ENCODE data around the gene C15orf61.
A peak's percentile ranks its signal among the peaks of the same experiment; 100 is the strongest.

Gene C15orf61

DNA sequence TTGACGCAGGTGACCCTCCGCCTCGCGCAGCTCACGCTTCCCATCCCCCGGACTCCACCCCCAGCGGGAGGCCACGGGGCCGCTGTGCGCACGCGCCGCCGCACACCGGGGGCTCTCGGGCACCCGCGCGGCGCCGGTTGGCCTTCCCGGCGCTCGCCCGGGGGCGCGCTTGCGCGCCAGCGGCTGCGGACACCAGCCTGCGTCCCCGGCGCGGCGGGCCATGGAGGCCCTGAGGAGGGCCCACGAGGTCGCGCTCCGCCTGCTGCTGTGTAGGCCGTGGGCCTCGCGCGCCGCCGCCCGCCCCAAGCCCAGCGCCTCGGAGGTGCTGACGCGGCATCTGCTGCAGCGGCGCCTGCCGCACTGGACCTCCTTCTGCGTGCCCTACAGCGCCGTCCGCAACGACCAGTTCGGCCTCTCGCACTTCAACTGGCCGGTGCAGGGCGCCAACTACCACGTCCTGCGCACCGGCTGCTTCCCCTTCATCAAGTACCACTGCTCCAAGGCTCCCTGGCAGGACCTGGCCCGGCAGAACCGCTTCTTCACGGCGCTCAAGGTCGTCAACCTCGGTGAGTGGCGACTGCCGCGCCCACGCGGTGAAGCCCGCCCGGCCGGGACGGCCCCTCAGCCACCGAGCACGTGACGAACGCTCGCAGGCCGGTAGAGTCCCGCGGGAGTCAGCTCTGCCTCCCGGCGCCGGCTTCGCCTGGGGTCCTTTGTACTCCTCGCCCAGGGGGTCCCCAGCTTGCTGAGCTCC lies at the start of gene C15orf61:
Gene C15orf61, plus strand, starts transcription at position 103 of the 754 bp plus-strand sequence. Its CDS starts 118 bp downstream, at position 221.
- peak; percentile 82 to 93 (median 90) for DNase-seq

DNA sequence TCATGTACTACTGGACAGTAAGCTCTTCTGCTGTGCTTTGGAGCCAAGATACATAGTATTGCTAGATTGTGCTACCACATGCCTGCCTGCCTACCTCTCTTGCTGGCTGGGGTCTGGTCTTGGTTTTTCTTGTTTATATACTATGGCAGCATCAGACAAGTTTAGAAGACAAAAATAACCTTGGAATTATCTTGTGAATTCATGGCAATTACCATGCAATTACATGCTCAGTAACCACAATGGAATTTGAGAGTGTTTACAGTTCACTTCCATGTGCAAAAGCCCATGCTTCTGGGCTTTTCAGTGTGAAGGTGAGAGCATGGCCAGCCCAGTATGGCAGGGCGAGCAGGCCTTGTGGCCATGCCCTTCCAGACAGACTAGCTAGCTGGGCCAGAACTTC lies 48.0 kb upstream of the C15orf61 start:
- DNase-seq, result no peak

DNA sequence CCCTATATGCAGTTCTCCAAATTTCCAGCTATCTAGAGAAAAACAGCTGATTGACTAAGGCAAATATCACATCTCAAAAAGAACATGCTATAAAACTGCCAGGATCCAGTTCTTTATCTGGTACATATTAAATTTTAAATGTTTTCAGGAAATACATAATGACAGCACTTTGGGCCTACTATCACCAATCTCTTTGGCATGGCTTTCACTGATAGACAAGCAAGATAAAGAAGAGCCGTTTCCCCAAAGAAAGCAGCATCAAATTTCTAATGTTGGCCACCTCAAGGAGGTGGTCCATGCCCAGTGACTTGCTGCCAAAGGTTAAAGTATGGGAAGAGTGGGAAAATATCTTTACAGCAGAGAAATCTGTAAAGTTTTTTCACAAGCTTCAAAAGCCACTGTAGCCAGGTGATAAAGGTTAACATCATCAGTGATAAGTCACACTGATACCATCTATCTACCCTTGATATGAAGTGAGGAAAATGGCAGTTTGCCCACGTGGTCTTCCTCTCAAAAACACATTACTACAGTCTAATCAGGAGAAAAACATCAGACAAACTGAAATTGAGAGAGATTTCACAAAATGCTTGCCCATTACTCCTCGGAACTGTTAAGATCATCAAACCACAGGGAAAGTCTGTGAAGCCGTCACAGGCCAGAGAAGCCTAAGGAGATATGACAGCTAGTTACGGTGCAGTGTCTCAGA lies 46.4 kb upstream of the C15orf61 start:
- DNase-seq, result no peak

DNA sequence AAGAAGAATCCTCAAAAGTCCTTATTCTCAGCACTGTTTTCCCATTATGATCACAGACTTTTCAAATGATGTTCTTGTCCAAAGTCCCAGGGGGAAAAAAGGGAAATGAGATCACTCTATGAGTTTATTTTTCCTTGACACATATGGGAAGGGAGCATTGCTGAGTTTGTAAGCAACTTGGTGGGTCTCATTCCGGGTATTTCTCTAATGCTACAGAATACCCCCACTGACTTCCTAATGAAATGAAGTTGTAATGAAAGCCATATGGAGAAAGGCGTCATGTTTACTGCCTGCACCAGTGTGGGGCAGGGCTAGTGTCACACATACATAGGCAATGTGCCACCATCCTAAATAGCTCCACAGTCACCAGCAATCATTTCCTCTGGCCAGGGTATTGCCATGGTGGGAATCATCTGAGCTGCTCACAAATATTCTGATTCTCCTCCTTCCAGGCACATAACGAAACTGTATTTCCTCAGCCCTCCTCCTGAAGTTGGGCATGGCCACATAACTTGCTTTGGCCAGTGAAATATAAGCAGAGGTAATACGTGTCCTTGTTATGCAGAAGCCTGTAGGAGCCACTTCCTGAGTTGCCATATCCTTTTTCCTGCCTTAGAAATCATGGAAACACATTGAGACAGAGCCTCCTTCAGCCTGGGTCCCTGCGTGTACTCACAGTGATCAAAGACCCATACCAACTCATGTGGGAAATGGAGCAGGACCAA lies 41.0 kb upstream of the C15orf61 start:
- peak in 1 of 3 donors; percentile 3 for DNase-seq

DNA sequence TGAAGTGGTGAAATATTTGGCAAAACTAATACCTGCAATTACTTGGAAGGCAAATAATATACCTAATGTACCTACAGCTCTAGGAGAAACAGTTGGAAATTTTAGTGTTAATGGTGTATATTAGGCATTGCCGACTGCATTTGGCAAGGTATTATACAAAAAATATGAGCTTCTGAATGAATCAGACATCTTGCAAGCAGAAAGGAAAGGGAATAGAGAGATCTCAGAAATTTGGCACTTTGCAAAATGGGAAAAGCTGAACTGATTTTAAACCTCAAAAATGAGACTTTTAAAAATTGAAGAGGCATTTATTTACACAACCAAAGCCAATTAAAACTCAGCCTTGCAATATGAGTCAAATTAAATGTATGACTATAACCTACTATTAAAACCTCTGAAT lies 40.2 kb upstream of the C15orf61 start:
- no peak for DNase-seq

DNA sequence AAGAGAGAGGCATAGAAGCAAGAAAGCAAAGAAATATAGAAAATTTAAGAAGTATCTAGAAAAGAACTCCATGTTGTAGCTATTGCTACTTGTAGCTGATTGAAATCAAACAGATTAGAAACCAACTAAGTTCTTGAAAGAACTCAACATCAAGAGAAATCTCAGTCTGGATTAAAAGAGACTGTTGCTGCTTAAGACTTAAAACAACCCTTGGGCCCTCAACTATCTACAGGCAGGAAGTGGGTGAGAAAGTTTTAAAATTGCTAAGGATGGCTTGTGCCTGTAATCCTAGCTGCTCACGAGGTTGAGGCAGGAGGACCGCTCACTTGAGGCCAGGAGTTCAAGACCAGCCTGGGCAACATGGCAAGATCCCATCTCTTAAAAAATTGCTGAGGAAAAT lies 39.3 kb upstream of the C15orf61 start:
- DNase-seq, result no peak

DNA sequence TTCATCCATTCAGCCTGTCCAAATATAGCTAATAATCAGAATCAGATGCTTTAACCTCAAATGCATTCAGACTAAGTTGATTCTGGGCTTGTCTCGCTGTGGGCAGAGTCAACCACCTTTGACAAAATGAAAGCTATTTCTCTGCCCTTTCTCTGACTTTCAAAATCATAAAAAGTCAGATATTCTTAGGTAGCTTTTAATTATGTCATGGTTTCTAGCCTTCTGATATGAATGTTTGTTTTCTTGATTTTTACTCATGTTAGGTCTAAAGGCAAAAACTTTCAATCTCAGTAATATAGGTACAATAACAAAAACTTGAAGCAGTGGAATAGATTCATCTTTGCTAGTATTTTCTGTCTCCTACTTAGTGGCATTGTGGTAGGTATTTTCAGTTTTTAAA lies 25.3 kb upstream of the C15orf61 start:
- no peak for DNase-seq

DNA sequence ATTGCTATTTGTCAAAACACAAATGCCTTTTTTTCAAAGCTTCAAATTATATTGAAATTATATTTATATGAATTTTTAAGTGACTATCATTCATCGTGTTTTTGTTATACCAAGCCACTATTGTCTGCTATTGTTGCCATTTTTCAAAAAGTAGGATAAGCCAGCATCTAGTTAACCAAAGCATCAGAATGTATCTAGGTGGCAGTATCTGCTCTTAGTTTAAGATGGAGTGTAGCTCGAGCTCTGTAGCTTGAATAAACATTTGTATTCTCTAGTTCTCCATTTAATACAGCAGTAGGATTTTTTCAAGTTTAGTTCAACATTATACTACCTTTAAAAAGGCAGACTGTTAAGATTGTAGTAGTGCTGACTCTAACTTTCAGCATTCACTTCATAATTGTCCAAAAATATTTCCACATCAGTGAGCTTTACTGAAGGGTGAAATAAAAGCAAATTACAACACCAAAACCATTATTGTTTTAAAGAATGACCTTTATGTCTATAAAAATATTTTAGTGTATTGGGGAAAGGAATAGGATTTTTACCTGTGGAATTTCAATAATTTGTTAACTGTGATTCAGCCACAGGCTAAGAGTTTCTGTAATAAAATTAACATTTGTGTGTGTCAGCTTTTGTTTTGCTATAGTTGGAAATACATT lies 19.6 kb upstream of the C15orf61 start:
- peak in 2 of 3 donors; percentile 28 to 36 for DNase-seq

DNA sequence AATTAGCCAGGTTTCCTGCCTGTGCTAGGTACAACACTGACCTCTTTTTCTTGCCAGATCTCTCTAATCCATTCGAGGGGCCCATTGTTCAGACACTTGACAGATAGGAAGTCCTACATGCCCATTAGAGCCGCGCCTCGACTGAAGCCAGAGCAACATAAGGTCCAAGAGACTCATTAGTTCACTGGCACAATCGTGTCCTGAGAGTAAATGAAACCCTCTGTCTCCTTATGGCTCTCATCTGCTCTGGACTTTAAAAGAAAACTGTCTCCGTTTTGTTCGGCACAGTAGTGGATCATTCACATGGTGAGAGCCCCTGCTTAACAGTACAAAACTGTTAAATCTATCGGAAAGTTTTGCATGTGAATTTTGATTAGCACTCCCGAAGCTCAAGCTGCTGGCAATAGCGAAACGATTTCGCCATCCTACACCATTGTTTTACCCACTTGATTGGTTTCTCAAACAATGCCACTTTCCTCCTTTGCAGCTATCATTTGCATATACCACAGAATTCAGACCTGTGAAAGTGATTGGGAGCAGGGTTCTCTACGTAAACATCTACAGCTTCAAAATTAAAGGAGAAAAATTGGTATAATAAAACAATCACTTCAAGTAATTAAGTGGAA lies 19.0 kb upstream of the C15orf61 start:
- no peak for DNase-seq

DNA sequence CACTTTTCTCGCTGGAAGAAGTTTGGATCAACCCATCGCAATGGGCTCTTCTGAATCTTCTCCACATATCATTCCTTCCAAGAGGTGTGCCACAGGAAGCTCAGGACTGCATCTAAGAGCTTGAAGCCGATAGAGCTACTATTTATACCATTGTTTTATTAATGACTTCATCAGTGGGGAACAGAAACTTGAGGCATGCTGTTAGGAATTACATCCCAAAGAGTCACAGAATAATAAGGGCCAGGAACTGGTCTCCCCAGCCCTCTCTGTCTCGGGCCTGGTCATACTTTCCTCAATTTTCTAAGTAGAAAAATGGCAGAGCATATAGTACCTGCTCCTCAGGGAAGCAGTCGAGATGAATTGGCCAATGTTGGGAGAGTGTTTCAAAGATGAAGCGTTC lies 16.9 kb upstream of the C15orf61 start:
- DNase-seq, result no peak

DNA sequence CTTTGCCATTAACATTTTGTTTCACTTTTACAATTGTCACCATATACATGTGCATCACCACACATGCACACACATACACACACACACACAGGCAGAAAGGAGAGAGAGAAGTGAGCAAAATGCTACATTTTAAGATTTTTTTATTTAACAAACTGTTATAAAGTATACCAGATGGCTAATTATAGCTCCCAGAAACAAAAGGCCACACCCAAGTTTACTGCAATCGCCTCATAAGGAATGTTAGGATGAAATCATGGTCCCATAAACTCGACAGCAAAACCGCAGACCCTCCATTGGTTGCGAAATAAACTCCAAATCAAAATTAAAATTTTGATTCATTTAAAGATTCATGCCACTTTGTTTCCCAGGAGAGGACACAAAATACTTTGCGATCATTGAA lies 16.1 kb upstream of the C15orf61 start:
- DNase-seq, result peak in 1 of 3 donors; percentile 10

DNA sequence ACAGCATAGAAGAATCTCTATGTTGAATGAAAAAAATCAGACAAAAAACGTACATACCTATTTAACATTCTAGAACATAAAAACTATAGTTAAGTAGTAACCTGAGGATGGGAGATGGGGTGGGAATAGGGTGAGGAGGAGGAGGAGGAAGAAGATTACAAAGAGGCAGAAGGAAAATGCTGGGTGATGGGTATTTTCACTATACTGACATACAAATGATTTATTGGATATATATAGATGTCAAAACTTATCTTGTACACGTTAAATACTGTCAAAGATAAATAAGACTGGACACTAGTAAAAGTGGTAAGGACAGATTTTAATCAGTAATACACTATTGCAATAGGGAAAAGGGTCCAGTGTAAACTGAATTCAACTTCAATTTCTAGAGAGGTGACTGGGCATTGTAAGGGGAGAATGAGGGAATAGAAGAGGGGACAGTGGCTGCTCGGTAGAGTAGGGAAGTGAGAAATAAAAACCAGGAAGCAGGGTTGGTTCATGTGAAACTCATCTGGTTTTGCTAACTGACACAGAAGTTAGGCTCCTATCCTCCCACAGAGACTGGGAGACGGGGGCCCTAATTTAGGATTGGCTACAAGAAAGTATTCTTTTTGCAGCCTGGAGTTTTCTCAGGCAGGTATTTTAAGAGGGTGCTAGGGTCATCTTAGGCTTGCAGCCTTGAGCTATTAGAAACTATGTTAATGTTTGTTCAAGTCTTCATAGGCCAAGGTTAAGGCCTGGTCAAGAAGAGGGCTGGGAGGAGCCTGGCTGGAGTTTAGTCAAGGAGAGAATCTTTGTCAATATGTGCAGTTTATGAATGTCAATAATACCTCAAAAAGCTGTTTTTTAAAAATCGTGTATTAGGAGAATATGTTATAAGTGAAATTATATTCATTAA lies 15.0 kb upstream of the C15orf61 start:
- peak; percentile 38 to 55 (median 48) for DNase-seq

DNA sequence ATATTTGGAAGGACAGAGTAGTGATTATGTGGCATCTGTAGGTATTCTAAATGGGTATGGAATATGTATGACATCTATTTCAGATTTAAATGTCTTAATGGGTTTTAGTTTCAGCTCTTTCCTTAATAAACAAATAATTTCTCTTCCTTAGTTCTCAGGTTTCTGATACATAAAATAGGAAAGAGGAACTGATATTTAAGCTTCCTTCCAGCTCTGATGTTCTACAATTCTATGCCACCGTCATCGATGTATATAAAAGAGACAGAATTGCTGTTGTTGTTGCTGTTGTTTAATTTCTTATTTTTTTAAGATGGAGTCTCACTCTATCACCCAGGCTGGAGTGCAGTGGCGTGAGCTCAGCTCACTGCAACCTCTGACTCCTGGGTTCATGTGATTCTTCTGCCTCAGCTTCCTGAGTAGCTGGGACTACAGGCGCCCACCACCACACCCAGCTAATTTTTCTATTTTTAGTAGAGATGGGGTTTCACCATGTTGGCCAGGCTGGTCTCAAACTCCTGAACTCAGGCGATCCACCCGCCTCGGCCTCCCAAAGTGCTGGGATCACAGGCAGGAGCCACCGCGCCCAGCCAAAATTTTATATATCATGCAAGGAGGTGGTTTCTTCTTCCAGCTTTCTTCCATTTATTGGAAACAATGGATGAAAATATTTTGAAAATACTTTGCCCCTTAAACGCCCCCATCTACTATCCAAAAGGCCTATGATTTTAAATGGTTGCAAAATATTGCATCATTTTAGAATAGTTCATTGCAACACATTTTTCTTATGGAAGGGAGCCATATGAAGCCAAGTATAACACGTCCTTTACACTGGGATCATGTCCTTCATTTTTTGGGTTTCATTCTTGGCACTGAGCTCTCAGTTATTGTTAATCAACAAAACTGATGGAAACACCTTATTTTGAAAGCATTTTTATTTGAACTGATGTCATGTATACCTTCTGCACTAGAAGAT lies 13.9 kb upstream of the C15orf61 start:
- DNase-seq, result peak in 2 of 3 donors; percentile 27 to 32

DNA sequence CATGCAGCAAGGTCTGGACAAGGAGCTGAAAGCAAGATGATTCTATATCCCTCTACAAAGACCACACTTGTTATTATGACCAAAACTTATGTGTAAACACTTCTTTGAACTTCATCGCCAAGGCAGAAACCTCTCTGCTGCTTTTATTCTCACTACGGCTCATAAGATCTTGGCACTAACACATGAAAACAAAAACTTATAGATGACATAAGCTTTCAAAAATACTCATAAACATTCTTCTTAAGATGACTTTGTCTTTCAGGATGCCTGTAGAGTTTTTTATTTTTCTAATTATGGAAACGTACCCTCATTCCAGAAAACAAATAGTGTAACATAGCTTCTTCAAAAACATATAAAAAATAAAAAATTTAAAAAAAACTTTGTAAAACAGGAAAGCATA lies 12.5 kb upstream of the C15orf61 start:
- no peak for DNase-seq

DNA sequence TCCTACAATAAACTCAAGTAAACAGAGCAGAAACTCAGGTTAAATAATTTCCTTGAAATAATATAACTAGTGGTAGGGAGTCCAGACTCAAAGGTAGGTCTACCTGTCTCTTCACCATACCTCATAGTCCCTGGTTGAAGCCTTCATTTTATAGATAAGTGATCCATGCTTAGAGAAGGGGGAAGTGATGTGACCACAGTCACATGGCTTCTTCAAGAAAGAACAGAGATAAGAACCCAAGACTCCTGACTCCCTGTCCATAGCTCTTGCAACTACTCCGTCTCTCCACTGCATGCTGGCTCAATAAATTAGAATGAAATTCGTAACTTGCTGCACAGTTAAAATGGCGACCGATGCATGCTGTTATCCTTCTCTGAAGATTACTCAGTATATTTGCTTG lies 11.0 kb upstream of the C15orf61 start:
- DNase-seq, result no peak

DNA sequence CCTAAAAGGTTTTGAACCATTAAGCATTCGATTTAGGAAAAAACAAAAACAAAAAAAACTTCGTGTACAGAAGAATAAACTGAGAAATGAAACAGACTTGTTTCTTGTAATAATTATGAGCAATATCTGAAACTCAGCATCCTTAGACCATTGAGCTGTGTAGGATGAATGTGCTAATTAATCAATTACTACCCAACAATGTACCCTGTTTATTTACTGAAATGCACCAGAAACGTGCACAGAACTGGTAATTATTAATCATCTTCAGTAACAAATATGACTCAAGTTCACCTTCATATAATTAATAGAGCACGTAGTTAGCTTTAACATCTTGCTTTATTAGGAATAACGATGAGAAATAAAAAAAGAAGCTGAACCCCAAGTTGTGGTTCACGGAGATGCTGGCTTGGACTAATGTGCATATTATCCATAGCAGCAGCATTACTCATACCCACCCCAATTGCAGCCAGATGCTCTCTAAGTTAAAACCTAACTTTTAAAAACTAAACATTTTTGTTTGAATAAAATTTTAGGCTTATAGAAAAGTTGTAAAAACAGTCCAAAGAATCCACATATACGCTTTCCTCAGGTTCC lies 10.2 kb upstream of the C15orf61 start:
- DNase-seq, result no peak

DNA sequence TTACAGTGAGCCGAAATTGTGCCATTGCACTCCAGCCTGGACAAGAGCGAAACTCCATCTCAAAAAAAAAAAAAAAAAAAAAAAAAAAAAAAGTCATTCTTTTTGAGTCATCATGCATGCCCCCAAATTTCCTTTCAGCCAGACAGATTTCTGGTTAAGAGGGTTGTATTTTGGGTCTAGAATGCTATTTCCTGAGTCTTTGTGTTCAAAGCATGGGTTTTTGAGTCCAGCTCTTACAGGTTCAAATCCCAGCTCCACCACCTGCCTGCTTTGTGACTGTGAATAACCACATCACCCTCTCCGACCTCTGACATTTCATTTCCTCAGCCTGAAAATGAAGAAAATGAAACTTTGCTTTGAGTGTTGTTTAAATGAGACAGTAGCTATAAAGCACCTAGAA lies 9.3 kb upstream of the C15orf61 start:
- no peak for DNase-seq

DNA sequence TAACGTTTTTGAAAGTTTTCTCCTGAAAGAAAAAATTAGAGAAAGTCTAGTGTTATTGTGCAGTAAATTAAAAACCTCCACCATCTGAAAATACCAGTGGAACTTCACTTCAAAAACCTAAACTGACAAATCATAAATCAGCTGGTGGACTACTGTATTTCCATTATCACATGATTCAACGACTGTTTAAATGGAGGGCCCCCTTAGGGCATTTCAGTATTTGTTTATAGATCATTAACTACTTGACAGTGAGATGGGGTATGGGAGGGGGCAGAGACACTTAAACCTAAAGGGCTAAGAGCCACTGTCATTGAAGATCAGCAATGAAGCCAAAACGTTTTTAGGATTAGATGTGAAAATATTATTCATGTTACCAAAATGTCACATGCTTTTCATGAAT lies 8.8 kb upstream of the C15orf61 start:
- DNase-seq, result no peak

DNA sequence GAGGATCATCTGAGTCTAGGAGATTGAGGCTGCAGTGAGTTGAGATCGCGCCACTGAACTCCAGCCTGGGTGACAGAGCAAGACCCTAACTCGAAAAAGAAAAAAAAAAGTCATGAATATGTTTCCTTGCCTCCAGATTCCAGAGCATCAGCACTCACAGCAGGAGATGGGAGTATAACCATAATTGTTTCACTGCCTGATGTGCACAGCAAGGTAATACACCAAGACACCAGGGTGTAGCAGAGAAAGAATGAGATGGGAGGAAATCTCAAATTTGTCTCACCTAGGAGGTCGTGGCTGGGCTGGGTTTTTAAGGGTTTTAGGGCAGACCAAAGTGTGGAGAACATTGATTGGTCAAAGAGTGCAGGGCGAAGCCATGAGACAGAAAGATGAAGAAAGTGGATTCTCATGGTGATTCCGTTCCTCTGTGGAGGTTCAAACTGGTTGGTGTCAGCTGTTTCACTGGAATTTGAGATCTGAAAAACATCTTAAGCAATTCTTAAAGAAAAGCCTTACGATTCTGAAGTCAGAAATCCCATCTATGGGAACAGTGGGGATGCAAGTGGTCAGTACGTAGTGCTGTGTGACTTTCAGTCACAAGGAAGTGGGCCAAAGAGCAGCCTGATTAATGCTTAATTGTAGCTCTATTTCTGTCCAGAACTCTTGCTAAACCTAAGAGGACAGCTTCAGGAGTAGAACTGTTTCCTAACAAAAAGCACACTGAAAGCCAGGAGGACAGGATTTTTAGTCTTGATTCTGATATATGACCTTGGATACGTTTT lies 7.8 kb upstream of the C15orf61 start:
- no peak for DNase-seq
